Measurements from ENCODE around the gene C14orf180.

DNA sequence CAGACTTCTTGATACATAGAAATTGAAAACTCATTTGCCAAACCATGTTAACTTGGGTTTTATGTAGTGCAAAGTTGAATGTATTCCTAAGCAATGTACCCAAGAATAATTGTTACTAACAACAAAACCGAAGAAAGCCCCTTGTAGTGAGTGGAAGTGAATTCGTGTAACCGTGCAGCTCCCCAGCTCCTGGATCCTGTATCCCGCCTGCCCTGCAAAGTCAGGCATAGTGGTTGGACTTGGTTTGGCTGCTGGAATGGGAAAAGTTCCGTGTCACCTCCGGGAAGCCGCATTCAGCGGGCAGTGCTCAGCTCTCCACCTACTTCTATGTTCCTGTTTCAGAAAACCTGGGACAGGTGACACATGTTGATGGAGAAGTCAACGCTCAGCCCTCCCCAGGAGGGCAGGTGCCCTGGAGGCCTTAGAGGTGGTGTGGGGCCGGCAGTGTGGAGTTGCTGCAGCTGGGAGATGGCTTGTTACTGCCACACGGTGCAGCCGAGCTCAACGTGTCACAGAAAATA is 29.2 kb upstream of the C14orf180 start:
- no peak for TF ChIP-seq KAT7 (CRISPR knock-in tag; IDR thresholded peaks at IDR 0.05; ENCODE audit: borderline replicate concordance)
- no peak for TF ChIP-seq CTCF (IDR thresholded peaks at IDR 0.05)
- no peak for TF ChIP-seq PRRX2 (CRISPR knock-in tag; IDR thresholded peaks at IDR 0.05)
- TF ChIP-seq JUN (CRISPR knock-in tag; IDR thresholded peaks at IDR 0.05), result no peak
- no peak for TF ChIP-seq MAX (CRISPR knock-in tag; IDR thresholded peaks at IDR 0.05)
- no peak for TF ChIP-seq EMX1 (CRISPR knock-in tag; IDR thresholded peaks at IDR 0.05)
- TF ChIP-seq USF2 (CRISPR knock-in tag; IDR thresholded peaks at IDR 0.05), result no peak
- no peak for TF ChIP-seq GABPB1 (CRISPR knock-in tag; IDR thresholded peaks at IDR 0.05)
- TF ChIP-seq ZNF121 (CRISPR knock-in tag; IDR thresholded peaks at IDR 0.05), result no peak
- TF ChIP-seq, protein P1, sequence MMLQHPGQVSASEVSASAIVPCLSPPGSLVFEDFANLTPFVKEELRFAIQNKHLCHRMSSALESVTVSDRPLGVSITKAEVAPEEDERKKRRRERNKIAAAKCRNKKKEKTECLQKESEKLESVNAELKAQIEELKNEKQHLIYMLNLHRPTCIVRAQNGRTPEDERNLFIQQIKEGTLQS (CRISPR knock-in tag; conservative IDR thresholded peaks at IDR 0.05), result no peak
- no peak for TF ChIP-seq PRDM15 (CRISPR knock-in tag; IDR thresholded peaks at IDR 0.05)
